GM08714 (cell line): ENCODE results near the gene RAB24.

Source experiments
- H3K4me3 ChIP-seq: fragments of 200-500 bp; sonication (Bioruptor generic); 2 replicates; pipeline ENCODE4 v1.5.1; 2014; ENCODE audit warnings: mild to moderate bottlenecking, low read length, inconsistent platforms
- ZNF274 ChIP-seq: IDR thresholded peaks from 2 replicates; pipeline ENCODE4 v1.6.1; 2012; ENCODE audit warnings: mild to moderate bottlenecking, low read depth, low read length

Gene RAB24

GRCh38 chr5:177336603-177337494 lies 33.3 kb upstream of the RAB24 start:
- H3K4me3 ChIP-seq: no peak overlapping the region
- TF ChIP-seq ZNF274: no peak

- no peak for TF ChIP-seq ZNF274
- H3K4me3 ChIP-seq: no peak overlapping the region
Measured at GRCh38 chr5:177336112-177336511, 32.6 kb upstream of the RAB24 start.

GRCh38 chr5:177335701-177336065 lies 32.2 kb upstream of the RAB24 start:
- H3K4me3 ChIP-seq: no peak overlapping the region
- TF ChIP-seq ZNF274: no peak

- H3K4me3 ChIP-seq: no peak overlapping the region
Measured at GRCh38 chr5:177334781-177335700, 31.5 kb upstream of the RAB24 start.

GRCh38 chr5:177334155-177334551 lies 30.6 kb upstream of the RAB24 start:
- H3K4me3 ChIP-seq: no peak overlapping the region
- TF ChIP-seq ZNF274: no peak

More at GRCh38 chr5:177334781-177335700, 31.5 kb upstream of the RAB24 start:
- TF ChIP-seq ZNF274: no peak

- TF ChIP-seq ZNF274: no peak
- H3K4me3 ChIP-seq: no peak overlapping the region
Measured at GRCh38 chr5:177333420-177334154, 30.1 kb upstream of the RAB24 start.

GRCh38 chr5:177332896-177333260 lies 29.4 kb upstream of the RAB24 start:
- no peak for TF ChIP-seq ZNF274
- H3K4me3 ChIP-seq: no peak overlapping the region

GRCh38 chr5:177332031-177332895 lies 28.7 kb upstream of the RAB24 start:
- TF ChIP-seq ZNF274: no peak
- no peak overlapping the region for H3K4me3 ChIP-seq

GRCh38 chr5:177330991-177331842 lies 27.7 kb upstream of the RAB24 start:
- TF ChIP-seq ZNF274: no peak
- H3K4me3 ChIP-seq: no peak overlapping the region; the same call in 1 of the 2 replicates

GRCh38 chr5:177329883-177330282 lies 26.4 kb upstream of the RAB24 start:
- H3K4me3 ChIP-seq: no peak overlapping the region
- no peak for TF ChIP-seq ZNF274

- no peak overlapping the region for H3K4me3 ChIP-seq
- TF ChIP-seq ZNF274: no peak
Measured at GRCh38 chr5:177328545-177329231, 25.2 kb upstream of the RAB24 start.
